ENCODE data around the gene CDH23. TPM values are rescaled to one million over a fixed set of nuclear protein-coding genes. Genes with fewer than 3 reads are reported as not detected.

Gene CDH23
- total and polyA plus RNA-seq, 9 of the 15 experiments (the other 6 are each of a cell fraction or from before 2014, with no cell fraction given) = 0.18 to 1.2 (median 0.47) TPM

- TF ChIP-seq CTCF (IDR thresholded peaks at IDR 0.05 in 2 of 3, conservative IDR thresholded peaks at IDR 0.05 in 1 of 3; ENCODE audit: insufficient read depth in 2 of 3, low read depth in 1 of 3, low read length in 3 of 3) = 0 out of 6 replicates have a peak, but pooled peaks of 1 of the 3 experiments have one; percentile 1
- 0 out of 2 replicates have a peak, but pooled peaks have one; percentile 16 for TF ChIP-seq ATF6 (CRISPR knock-in tag; IDR thresholded peaks at IDR 0.05)
- 0 out of 2 replicates have a peak, but pooled peaks have one; percentile 11 for TF ChIP-seq RUNX1 (IDR thresholded peaks at IDR 0.05; ENCODE audit: low read depth)
- no peak for TF ChIP-seq TCF7 (IDR thresholded peaks at IDR 0.05; ENCODE audit: borderline replicate concordance)
- TF ChIP-seq PHF21A (IDR thresholded peaks at IDR 0.05; ENCODE audit: borderline replicate concordance, low read depth) = peak; percentile 96
- no peak for TF ChIP-seq ILF3 (IDR thresholded peaks at IDR 0.05; ENCODE audit: borderline replicate concordance)
- no peak for TF ChIP-seq STAG1 (CRISPR knock-in tag; IDR thresholded peaks at IDR 0.05; ENCODE audit: borderline replicate concordance)
- TF ChIP-seq RNF2 (IDR thresholded peaks at IDR 0.05) = peak; percentile 67; the same call in 1 of the 2 replicates
- no peak for TF ChIP-seq POLR3A (IDR thresholded peaks at IDR 0.05; ENCODE audit: borderline replicate concordance, extremely low read depth, insufficient read depth, insufficient read length)
- peak; percentile 46 for TF ChIP-seq KDM5B (IDR thresholded peaks at IDR 0.05; ENCODE audit: insufficient replicate concordance, low read depth, low read length)
- no peak for TF ChIP-seq ZNF780A (CRISPR knock-in tag; IDR thresholded peaks at IDR 0.05)
- TF ChIP-seq REST (IDR thresholded peaks at IDR 0.05; ENCODE audit: borderline replicate concordance) = peak; percentile 45; the same call in 1 of the 2 replicates
- peak; percentile 71 for TF ChIP-seq REST (CRISPR knock-in tag; IDR thresholded peaks at IDR 0.05; ENCODE audit: low read depth)
- no peak for TF ChIP-seq FUS (optimal IDR thresholded peaks at IDR 0.05; ENCODE audit: low read depth, low read length)
- TF ChIP-seq CBX3 (IDR thresholded peaks at IDR 0.05; ENCODE audit: borderline replicate concordance in 1 of 2, low read length in 2 of 2) = peak in 1 of 2 experiments; percentile 84; a peak in 2 of 3 replicates
Observed at GRCh38 chr10:71860243-71861029, 463.7 kb downstream of the CDH23 start (continued).
